Kidney epithelial cell (primary cell): ENCODE results near the gene NAT10. TPM values are rescaled to one million over a fixed set of nuclear protein-coding genes. Genes with fewer than 3 reads are reported as not detected.

Experiments
- DNase-seq: peaks from one replicate; pipeline ENCODE4 v3.0.0-alpha.2; 2010; ENCODE audit warnings: low read depth
- H3K27me3 ChIP-seq: 2 replicates; pipeline ENCODE4 v1.6.0; 2011; ENCODE audit warnings: low read length; ENCODE audit not compliant: control insufficient read depth, insufficient read depth
- H3K36me3 ChIP-seq: 2 replicates; pipeline ENCODE4 v1.5.1; 2011; ENCODE audit warnings: low read length; ENCODE audit not compliant: control insufficient read depth, insufficient read depth
- H3K4me3 ChIP-seq: 2 replicates; pipeline ENCODE4 v1.5.1; 2011; ENCODE audit warnings: low read depth, mild to moderate bottlenecking, control low read depth, low read length
- total RNA-seq: library from RNA; depleted of rRNA; stranded (reverse); fragments of >200 nt; gene quantifications from 2 replicates; pipeline ENCODE4 v1.2.3, GENCODE V29; 2015
- TF ChIP-seq, protein P1 (sequence below): IDR thresholded peaks from 2 replicates; pipeline ENCODE4 v1.5.1; 2011; ENCODE audit warnings: mild to moderate bottlenecking, moderate library complexity, low read length, control low read depth, inconsistent platforms; ENCODE audit not compliant: insufficient read depth, poor library complexity, severe bottlenecking

NAT10 gene
- total RNA-seq, 1 donor from 2014 or later, result 21.7 TPM

- no peak for DNase-seq
- Histone ChIP-seq H3K27me3 (no peaks in the 10 kb centered on the region), H3K4me3 (no peak overlapping the region), H3K36me3 (peaks cover 2% of the 10 kb centered on the region)
- TF ChIP-seq, protein P1, sequence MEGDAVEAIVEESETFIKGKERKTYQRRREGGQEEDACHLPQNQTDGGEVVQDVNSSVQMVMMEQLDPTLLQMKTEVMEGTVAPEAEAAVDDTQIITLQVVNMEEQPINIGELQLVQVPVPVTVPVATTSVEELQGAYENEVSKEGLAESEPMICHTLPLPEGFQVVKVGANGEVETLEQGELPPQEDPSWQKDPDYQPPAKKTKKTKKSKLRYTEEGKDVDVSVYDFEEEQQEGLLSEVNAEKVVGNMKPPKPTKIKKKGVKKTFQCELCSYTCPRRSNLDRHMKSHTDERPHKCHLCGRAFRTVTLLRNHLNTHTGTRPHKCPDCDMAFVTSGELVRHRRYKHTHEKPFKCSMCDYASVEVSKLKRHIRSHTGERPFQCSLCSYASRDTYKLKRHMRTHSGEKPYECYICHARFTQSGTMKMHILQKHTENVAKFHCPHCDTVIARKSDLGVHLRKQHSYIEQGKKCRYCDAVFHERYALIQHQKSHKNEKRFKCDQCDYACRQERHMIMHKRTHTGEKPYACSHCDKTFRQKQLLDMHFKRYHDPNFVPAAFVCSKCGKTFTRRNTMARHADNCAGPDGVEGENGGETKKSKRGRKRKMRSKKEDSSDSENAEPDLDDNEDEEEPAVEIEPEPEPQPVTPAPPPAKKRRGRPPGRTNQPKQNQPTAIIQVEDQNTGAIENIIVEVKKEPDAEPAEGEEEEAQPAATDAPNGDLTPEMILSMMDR, result no peak
Observed at GRCh38 chr11:34160049-34160721, 54.8 kb downstream of the NAT10 start.

GRCh38 chr11:34160791-34161190, 55.4 kb downstream of the NAT10 start:
- no peak overlapping the region for H3K4me3 ChIP-seq
- no peak for DNase-seq
- H3K27me3 ChIP-seq, result no peaks in the 10 kb centered on the region
- peaks cover 2% of the 10 kb centered on the region for H3K36me3 ChIP-seq
- TF ChIP-seq, protein P1, result no peak

DNA sequence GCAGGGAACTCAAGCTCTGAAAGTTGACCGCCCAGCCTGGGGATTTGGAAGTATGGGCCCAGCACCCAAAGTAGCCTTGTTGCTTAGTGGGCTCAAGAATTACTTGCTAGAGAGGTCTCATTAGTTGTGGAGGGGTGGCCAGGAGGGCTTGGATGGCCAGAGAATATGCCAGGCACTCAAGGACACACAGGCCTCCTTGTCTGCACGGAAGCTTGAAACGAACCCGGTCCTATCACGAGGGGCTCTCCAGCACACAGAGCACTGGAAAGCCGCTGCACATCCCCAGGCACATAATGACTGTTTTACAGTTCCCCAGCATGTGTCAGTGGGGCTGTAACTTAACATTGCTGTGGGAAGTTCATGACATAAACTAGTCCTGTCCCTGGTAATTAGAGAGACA, 55.9 kb downstream of the NAT10 start:
- Histone ChIP-seq H3K4me3 (no peak overlapping the region), H3K27me3 (no peaks in the 10 kb centered on the region), H3K36me3 (peaks cover 2% of the 10 kb centered on the region)
- TF ChIP-seq, protein P1, result no peak
- DNase-seq, result no peak

- H3K36me3 ChIP-seq, result peaks cover 2% of the 10 kb centered on the region
- TF ChIP-seq, protein P1, result no peak
- H3K27me3 ChIP-seq, result no peaks in the 10 kb centered on the region
- H3K4me3 ChIP-seq, result no peak overlapping the region
- peak; percentile 63 for DNase-seq
Observed at GRCh38 chr11:34161812-34162492, 56.5 kb downstream of the NAT10 start.

DNA sequence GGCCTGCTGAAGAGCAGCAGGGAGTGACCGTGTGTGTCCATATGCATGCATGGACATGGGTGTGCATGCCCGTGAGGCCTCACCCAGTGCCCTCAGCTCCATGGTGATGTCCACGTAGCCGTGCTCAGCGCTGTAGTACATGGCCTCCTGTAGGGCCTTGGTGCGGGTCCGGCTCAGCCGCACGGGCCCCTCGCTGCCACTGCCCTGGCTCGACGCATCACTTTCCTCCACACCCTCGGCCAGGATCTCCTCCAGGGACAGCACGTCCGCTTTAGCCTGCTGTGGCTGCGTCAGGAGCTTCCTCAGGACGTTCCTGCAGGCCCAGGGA, 57.0 kb downstream of the NAT10 start:
- TF ChIP-seq, protein P1, result no peak
- Histone ChIP-seq H3K4me3 (no peak overlapping the region), H3K36me3 (peaks cover 2% of the 10 kb centered on the region)

More for the DNA sequence above, 57.0 kb downstream of the NAT10 start:
- no peak for DNase-seq
- H3K27me3 ChIP-seq, result no peaks in the 10 kb centered on the region
